ENCODE measurements around the gene SUPT16H.
"Not testable (repeated sequence)": the region's sequence is repeated elsewhere in the genome, so short reads cannot be mapped to it uniquely, and the experiment has no call there.

SUPT16H gene

DNA sequence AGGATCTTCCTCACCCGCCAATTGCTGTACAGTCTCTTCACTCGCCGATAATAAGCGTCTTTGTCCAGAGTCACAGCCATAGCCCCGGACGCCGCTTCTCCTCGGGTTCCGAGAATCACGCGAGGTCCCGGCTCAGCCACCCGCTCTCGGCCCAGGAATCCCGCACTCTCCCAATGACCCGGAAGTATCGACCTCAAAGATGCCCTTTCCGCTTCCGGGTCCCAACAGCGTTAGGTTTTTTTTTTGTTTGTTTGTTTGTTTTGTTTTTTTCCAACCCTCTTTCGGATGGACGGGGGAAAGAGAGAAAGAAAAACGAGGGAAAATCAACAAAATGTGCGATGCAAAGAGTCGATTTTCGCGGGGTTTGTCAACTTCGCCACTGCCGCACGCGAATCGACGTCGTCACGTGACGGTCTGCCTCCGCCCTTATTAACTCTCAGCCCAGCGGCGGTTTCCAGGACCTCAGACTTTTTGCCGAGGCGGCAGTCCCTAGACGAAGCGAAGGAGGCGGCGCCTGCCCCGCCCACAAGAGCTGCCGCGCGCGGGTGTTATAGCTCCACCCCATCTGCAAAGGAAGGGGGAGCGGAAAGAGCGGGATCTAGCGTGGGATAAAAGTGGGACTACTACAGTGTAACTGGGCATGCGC, at the start of gene SUPT16H:
Gene SUPT16H (minus strand): TSS at position 172 of the 646 bp plus-strand sequence. CDS start 92 bp downstream, at position 80.
- peak; percentile 98 to 99 (median 98) for DNase-seq

DNA sequence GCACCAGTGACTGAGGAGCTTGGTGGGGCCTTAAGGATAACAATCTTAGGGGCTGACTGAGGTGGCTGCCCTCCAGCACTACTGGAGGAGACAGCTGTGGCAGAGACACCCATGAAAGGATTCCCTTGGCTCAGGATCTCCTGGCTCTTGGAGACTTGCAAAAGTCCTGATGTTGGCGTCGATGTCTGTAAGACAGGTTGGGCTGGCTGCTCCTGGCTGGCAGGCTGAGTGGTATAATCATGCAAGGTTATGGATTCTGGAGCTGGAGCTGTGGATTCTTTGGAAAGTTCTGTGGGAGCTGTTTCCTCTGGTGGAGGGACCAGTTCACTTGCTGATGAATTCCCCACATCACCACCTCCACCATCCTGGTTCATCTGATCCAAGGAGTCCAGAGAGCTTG, 47.3 kb upstream of the SUPT16H start:
- no peak for DNase-seq

DNA sequence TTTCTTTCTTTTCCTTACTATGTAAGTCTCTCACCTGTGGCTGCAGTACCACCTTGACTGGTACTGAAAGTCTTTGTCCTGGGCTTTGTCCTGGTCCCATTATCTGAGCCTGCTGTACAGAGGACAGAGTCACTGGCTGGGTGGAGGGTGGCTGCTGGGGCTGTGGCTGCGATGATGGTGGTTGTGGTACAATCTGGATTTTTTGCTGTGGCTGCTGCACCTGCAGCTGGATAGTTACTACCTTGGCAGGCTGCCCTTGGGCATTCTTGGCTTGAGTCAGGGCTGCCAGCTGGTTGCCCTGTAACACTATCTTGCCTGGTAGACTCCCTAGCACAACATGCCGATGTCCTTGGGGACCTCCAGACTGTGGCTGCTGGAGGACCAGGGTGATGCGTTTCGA, 45.1 kb upstream of the SUPT16H start:
- DNase-seq, result no peak

DNA sequence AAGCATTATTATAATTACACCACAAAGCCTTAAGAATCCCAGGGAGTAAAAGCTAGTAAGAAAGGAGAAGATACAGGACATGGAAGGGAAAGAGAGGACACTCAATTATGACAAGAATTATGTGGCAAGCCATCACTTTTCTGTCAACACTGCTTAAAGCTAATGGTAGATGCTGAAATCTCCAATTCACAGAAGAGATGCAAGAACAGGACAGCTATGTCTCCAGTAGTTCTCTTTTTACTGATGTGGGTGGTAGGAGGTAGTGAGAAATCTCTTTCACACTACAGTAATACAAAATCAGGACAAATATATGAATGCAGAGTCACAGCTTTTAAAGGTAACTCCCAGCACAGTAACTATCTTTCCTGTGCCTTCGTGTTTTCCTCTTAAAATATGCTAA, 42.9 kb upstream of the SUPT16H start:
- no peak for DNase-seq

DNA sequence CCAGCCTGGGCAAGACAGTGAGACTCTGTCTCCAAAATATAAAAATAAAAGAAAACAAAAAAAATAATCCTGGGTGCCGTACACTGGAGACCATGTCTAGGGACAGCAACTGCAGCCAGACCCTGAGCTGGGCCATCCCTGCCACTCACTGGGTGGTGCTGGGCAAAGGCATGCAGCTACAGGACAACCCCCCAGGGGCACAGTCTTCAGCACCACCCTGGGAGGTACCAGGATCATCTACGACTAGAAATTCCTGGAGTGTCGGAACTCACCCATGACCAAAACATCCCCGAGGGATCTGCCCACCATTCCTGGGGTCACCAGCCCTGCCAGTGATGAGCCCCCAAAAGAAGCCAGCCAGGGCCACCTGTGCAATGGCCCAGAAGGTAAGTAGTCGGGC, 35.7 kb upstream of the SUPT16H start:
- no peak for DNase-seq

DNA sequence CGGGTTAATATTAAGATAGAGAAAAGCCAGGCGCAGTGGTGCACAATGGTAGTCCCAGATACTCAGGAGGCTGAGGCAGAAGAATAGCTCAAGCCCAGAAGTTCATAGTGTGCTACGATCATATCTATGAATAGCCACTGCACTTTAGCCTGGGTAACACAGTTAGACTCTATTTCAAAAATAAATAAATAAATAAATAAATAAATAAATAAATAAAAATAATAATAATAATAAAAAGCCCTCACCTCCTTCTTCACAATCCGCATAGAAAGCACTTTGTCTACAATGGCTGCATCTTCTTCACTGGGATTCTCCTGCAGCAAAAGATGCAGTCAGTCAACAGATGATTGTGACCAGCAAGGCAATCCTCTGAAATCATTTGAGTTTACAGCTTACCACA, 31.5 kb upstream of the SUPT16H start:
- DNase-seq, result no peak

DNA sequence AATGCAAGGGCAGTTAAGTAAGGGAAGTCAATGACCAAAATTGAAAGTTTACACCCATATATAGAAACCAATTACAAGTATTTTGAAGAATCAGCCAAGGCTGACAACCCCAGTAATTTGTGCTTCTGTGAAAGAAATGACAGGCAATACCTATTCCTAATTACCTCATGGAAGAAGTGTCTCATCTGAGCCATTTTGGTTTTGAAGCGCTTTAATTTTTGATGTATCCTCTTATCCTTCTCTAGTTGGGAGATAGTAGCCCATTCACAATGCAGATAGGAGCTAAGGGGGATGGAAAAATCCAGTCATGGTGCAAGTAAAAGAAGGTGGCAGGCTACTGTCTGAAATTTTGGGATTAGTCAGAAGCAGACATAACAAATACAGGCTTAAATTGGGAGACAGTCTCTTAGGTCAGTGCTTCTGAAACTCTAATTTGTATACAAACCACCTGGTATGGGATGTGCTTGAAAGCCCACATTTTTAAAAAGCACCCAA, 30.4 kb upstream of the SUPT16H start:
- no peak for DNase-seq

DNA sequence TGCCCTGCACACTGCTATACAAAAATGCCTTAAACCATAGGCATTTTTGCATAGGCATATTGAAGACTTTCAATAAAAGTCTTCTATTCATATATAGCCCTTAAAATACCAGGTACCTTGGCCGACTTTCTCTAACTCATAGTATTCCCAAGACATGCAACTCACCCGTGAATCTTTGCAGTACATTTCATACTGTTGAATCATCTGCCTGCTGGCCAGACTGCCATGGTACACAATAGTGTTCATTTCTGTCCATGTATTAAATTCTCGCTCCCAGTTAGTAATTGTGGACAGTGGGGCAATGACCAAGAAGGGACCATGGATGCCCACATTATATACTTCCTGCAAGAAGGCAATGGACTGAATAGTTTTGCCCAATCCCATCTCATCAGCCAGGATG, 24.3 kb upstream of the SUPT16H start:
- no peak for DNase-seq

DNA sequence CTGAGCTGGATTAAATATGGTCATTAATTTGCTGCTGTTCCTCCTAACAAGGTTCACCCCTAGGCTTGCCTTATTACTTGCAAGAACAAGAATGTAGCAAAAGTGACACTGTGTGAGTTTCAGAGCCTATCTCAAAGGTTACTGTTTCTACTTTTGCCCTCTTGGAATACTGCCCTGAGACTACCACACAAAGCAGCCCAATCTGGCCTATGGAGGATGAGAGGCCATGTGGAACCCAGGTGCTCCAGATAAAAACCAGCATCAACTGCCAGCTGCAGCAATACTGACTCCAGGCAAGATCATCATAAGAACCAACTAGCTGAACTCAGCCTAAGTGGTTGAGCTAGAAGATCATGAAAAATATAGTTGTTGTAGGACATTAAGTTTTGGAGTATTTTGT, 22.4 kb upstream of the SUPT16H start:
- no peak for DNase-seq

DNA sequence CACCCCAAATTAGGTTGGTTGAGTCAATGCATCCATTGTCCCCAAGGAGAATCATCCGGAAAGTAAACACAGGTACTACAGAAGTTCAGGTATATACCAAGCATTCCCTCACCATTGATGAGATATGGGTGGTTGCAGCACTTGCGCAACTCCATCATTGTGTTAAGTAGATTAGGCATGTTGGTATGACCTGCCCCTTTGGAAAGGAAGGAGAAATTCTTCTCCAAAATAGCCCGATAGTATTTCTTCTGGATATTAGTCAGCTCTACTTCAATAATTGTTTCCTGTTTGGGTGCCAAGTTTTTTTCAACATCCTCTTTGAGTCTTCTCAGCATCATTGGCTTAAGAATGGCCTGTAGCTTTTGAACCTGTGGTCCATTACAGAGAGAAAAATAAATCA, 21.3 kb upstream of the SUPT16H start:
- DNase-seq, result no peak

DNA sequence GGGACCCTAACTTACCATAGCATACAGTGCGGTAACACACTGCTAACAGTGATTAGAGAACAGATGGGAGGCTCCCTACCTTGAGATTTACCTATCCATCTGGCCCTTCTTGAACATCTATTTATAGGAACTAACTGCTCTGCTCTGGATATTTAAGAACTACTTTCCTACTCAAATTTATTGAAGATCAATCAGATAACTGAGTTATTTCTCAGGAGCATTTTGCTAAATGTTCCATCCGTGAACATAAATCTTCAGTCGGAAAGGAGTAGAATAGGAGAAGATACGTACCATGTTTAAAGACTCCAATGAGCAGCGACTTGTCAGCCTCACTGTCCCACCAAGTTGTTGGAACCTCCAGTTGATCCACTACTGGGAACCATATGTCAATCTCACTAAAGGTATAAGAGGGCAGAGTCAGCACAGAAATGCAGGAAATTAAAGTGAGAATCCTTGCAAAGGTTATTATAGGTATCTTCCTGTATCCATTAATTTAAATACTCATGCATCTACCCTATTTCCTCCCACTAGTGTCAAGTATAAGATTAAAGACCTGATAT, 15.6 kb upstream of the SUPT16H start:
- DNase-seq, result no peak

DNA sequence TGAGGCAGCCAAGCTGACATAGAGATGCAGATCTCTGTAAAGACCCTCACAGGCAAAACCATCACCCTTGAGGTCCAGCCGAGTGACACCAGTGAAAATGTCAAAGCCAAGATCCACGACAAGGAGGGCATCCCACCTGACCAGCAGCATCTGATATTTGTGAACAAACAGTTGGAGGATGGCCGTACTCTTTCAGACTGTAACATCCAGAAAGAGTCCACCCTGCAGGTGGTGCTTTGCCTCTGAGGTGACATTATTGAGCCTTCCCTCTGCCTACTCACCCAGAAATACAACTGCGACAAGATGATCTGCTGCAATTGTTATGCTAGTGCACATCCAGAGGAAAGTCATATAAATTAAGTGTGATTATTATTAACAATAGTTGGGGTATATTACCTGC, 15.1 kb upstream of the SUPT16H start:
- DNase-seq, result no peak

DNA sequence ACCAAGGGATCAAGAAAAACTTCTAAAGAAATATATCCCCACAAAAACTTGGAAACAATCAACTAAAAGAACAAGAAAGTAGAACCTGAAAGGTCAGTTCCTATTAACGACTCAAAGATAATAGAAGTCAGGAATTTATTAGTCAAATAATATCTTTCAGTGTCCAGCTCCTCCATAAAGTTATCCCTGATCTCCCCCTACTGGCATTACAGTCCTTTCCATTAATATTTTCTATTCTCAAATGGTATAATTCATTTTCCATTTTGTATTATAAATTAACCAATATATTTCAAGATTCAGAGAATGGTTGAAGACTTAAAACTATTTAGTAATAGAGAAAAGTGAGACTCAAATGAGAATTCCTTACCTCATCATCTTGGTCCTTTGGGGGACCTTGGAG, 11.6 kb upstream of the SUPT16H start:
- DNase-seq, result no peak

DNA sequence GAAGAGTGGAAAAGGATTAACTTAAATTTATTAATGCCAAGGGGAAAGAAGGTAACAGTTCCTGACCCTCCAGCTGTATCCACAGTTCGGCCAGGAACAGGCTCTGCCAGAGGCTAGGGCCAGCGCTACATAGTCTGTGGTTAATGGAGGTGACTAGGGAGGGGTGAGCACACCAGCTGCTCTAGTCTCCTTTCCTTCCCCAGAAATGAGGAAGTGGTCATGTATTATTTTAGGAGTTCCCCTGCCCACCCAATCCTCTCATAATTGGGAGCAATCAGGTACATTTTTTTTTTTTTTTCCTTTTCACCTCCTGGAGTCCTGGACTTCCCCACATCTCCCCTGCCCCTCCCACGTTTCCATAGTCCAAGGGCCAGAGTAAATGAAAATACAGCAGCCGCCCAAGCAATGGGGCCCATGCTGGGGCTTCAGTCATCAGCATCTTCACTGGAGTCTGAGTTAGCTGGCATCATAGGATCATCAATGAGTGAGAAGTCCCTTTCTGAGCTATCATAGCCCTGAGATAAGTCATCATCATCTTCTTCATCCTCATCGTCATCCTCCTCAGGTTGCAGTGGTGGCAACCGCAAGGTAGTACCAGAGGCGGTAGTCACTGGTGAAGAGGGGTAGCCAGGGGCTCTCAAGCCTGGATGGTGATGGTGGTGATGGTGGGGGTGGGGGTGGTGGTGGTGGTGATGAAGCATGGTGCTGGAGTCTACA, 1.5 kb upstream of the SUPT16H start:
- DNase-seq, result peak in 1 of 3 experiments; percentile 30

DNA sequence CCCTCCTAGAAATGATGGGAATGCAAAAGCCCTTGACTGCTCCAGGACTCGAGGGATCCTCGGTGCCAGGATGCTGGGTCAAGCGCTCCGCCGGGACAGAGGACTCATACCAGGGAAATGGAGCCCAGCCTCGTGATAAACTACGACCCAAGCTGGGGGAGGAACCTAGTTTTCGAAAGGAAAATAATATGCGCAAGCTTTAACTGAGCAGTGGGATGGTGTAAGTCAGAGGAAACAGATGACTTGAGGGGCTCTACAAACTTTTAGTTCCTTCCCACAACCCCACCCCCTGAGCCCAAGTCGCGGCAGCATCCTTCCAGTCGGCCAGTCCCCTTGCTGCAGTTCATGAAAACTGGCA, 654 bp upstream of the SUPT16H start:
- DNase-seq, result no peak

DNA sequence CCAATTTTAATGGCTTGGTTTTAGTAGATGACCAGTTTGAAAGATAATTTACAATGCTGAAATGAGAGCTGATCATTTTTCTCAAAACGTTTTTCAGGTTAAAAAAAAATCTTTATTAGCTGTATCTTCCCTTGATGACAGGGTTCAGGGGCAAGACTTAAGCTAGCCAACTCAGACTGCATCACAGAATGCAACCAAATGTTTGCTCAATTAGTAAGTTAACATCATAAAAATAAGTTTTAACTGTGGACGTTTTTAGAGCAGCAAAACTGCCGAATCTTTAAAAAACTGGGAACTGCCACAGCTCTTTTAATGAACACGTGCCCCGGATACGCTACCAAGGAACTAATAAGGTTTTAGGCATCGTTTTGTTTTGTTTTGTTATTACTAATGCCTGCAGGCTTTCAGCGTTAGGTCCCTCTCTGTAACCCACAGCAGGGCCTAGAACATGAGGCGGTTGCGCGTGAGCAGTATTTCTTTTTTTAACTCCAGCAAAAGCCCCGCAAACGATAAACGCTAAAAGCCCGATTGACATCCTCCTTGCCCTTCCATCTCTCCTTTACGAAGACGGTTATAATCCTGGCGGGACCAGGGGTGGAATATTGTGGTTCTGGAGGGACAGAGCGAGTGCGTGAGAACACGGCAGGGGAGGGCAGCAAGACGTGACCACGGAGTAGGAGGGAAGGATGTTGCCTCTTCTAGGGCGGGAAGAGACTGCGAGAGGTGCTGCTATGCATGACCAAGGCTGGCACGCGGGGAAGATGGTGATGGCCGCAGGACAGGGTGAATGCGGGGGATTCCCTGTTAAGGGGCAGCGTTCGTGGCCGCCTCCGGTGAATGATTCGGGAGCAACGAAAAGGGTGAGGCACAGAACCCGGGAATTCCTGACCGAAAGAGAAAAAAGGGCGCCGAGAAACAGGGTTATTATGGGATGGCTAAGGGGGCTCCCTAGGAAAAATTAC, 652 bp downstream of the SUPT16H start:
- peak; percentile 36 to 89 (median 89) for DNase-seq

DNA sequence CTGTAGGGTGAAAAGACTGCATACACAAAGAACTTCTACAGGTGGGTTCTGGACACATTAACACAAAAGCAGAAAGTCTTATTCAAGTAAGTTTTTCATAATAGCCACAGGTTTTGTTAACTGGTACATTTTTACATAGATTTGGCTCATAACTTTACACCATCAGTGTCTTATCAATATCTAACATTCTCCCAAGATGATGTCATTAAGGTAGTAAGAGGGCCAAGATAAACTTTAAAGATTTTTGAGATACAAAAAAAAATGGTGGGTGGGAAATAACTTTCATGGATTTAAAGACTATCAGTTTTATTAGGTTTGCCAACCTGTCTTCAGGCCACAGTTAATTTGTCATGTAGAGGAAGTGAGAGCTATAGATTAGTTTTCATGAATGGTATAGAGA, 1.7 kb downstream of the SUPT16H start:
- DNase-seq, result no peak

DNA sequence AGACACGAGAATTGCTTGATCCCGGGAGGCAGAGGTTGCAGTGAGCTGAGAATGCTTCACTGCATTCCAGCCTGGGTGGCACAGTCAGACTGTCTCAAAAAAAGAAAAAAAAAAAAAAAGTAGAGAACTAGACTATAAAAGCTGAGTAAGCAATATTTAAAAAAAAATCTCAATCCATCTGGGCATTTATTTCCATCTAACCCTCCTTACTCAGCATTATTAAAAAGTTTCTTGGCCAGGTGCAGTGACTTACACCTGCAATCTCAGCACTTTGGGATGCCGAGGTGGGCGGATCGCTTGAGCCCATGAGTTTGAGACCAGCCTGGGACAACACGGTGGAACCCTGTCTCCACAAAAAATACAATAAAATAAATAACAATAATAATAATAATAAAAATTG, 4.5 kb downstream of the SUPT16H start:
- no peak for DNase-seq

DNA sequence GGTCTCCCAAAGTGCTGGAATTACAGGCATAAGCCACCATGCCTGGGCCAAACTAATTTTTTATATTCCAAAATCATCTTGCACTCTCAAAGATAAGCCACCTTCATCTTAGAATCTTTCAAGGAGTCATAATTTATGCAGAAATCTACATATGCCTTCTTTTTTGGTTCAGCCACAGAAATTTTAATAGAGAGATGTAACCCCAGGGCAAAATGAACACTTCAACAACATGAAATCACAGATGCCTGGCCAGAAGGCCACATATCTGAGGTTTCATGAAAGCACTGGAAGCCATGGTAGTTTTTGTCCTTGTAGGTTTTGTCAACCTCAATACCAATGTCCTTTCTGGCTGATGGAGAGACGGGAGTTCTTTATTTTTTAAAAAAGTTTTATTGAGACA, 9.8 kb downstream of the SUPT16H start:
- DNase-seq, result no peak

DNA sequence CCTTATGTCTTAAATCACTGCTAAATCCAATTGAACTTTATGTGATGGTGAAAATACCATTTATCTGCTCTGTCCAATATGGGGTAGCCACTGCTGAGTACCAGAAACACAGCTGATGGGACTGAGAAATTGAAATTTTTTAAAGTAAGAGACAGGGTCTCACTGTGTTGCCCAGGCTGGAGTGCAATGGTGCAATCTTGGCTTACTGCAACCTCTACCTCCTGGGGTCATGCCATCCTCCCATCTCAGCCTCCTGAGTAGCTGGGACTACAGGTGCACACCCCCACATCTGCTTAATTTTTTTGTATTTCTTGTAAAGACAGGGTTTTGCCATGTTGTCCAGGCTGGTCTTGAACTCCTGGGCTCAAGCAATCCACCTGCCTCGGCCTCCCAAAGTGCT, 11.0 kb downstream of the SUPT16H start:
- not testable (repeated sequence) for DNase-seq

DNA sequence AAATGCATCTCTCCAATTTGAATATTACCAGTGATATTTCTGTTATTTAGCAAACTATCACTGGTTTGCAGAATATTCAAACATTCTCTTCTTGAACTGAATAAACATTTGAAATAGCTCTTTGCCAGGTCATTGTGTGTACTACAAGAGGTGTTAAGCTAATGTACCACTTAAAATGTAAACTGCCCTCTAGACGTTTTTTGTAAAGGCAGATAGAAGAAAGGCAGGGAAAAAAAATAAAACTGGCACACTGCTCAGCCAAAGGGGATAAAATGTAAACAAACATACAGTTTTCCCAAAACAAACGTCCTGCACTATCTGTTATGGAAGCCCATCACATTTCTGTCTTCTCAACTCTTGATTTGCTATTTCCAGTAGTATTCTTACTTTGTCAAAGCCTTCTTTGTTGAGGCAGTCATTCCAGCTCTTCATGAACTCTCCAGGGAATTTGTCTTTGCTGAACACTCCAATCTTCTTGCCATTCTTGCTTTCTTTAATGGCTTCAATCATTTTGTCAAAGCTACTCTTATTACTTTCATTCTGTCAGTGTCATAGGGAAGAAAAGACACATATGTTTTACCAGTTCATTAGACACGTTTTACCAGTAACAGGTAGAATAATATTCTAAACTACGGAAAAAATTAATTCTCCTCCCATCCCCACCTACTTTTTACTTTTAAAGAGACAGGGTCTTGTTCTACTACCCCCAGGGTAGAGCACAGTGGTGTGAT, 13.7 kb downstream of the SUPT16H start:
- no peak for DNase-seq

DNA sequence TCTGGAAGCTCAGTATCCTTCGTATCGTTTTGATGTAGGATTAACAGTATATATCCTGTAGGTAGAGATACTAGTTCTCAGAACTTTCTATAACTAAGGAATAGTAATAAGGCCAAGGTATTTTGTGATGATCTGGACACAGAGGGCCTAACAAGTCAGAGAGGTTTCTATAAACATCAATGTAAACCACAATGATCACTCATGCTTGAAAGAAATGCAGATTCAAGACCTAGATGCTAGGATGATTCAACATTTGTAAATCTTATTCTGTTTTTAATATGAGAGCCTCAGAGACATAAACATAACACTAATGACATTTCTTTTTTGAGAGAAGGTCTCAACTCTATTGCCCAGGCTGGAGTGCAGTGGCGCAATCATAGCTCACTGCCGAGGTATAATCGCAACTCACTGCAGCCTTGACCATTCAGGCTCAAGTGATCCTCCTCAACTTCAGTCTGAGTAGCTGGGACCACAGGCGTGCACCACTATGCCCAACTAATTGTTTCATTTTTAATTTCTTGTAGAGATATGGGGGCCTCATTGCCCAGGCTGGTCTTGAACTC, 16.2 kb downstream of the SUPT16H start:
- no peak for DNase-seq

All from NCI-H1417 (cell line).